DND-41 (cell line): ENCODE measurements around the gene LCK.

Experiments used
- ATAC-seq: fragments of 200-7000 bp; cut with Tn5 transposase; 3 replicates; pipeline ENCODE4 v1.9.1; 2021; ENCODE audit warnings: low read depth; ENCODE audit not compliant: insufficient read depth
- DNase-seq: peaks from one replicate; pipeline ENCODE4 v3.0.0-alpha.2; 2020
- H2AFZ ChIP-seq: 2 replicates; pipeline ENCODE4 v1.6.0; 2012; ENCODE audit warnings: low read depth, low read length
- H3K27ac ChIP-seq: 2 replicates; pipeline ENCODE4 v1.5.1; 2012; ENCODE audit warnings: low read length, inconsistent platforms
- H3K27me3 ChIP-seq: fragments of 200-600 bp; sonication (generic); 2 replicates; pipeline ENCODE4 v1.6.0; 2012; ENCODE audit warnings: low read length, mild to moderate bottlenecking, inconsistent platforms; ENCODE audit not compliant: insufficient read depth, poor library complexity
- H3K36me3 ChIP-seq: 2 replicates; pipeline ENCODE4 v1.5.1; 2012; ENCODE audit warnings: low read length, inconsistent platforms; ENCODE audit not compliant: insufficient read depth
- H3K4me1 ChIP-seq: 2 replicates; pipeline ENCODE4 v1.5.1; 2012; ENCODE audit warnings: mild to moderate bottlenecking, low read length; ENCODE audit not compliant: insufficient read depth
- H3K4me2 ChIP-seq: 2 replicates; pipeline ENCODE4 v1.6.0; 2012; ENCODE audit warnings: mild to moderate bottlenecking, moderate library complexity, low read length, inconsistent platforms; ENCODE audit not compliant: insufficient read depth
- H3K4me3 ChIP-seq, 2 experiments: fragments of 200-600 bp in 1 of 2; shearing (Covaris generic) in 1 of 2; 2 replicates each; pipeline ENCODE4 v1.5.1; 2012 to 2016; ENCODE audit warnings: inconsistent platforms in 2 of 2, low read length in 2 of 2, mild to moderate bottlenecking in 2 of 2, low read depth in 1 of 2, moderate library complexity in 1 of 2
- H3K79me2 ChIP-seq: 2 replicates; pipeline ENCODE4 v1.6.0; 2012; ENCODE audit warnings: low read length, inconsistent platforms; ENCODE audit not compliant: insufficient read depth
- H3K9ac ChIP-seq: 2 replicates; pipeline ENCODE4 v1.6.0; 2012; ENCODE audit warnings: low read depth, mild to moderate bottlenecking, inconsistent platforms, low read length, moderate library complexity
- H3K9me3 ChIP-seq: 2 replicates; pipeline ENCODE4 v1.5.1; 2012; ENCODE audit warnings: low read length, moderate library complexity, mild to moderate bottlenecking, inconsistent platforms; ENCODE audit not compliant: insufficient read depth, severe bottlenecking
- H4K20me1 ChIP-seq: 2 replicates; pipeline ENCODE4 v1.6.0; 2012; ENCODE audit warnings: low read length; ENCODE audit not compliant: insufficient read depth
- CTCF ChIP-seq: IDR thresholded peaks from 2 replicates; pipeline ENCODE4 v1.5.1; 2012; ENCODE audit warnings: borderline replicate concordance, low read length, moderate library complexity, mild to moderate bottlenecking; ENCODE audit not compliant: poor library complexity, severe bottlenecking; ENCODE audit errors: extremely low read depth
- EZH2 ChIP-seq: IDR thresholded peaks from 3 replicates; pipeline ENCODE4 v1.6.1; 2012; ENCODE audit warnings: borderline replicate concordance, low read depth, mild to moderate bottlenecking, moderate library complexity, low read length, inconsistent platforms; ENCODE audit not compliant: severe bottlenecking

The LCK gene

GRCh38 chr1:32318127-32318869 is 67.2 kb downstream of the LCK start:
- no peaks in the 10 kb centered on the region for H3K27me3 ChIP-seq
- no peak overlapping the region for H3K9ac ChIP-seq
- H3K4me3 ChIP-seq, result no peak overlapping the region
- H2AFZ ChIP-seq, result no peak overlapping the region
- H3K9me3 ChIP-seq, result no peaks in the 10 kb centered on the region
- no peak overlapping the region for H3K4me2 ChIP-seq
- ATAC-seq (no peak), DNase-seq (no peak)
- no peak overlapping the region for H3K27ac ChIP-seq
- H3K4me1 ChIP-seq, result peaks cover 26% of the 10 kb centered on the region
- TF ChIP-seq CTCF, result no peak
- no peak for TF ChIP-seq EZH2
- peaks cover 76% of the 10 kb centered on the region for H3K79me2 ChIP-seq
- peaks cover 10% of the 10 kb centered on the region; the same call in 1 of the 2 replicates for H4K20me1 ChIP-seq
- peaks cover 71% of the 10 kb centered on the region for H3K36me3 ChIP-seq

GRCh38 chr1:32321712-32322291 is 70.7 kb downstream of the LCK start:
- Histone ChIP-seq H3K9ac (peak overlapping the region; percentile 29; the same call in 1 of the 2 replicates), H3K4me3 (0 out of 4 replicates have a peak overlapping the region, but pooled peaks of 1 of the 2 experiments have one; percentile 12), H3K9me3 (no peaks in the 10 kb centered on the region), H4K20me1 (0 out of 2 replicates have a peak, but pooled peaks cover 2% of the 10 kb centered on the region), H3K27ac (peak overlapping the region; percentile 74), H3K79me2 (peaks cover 60% of the 10 kb centered on the region), H3K4me1 (peaks cover 26% of the 10 kb centered on the region), H3K36me3 (peaks cover 91% of the 10 kb centered on the region), H3K4me2 (peak overlapping the region; percentile 42), H3K27me3 (no peaks in the 10 kb centered on the region), H2AFZ (no peak overlapping the region)
- no peak for TF ChIP-seq CTCF
- no peak for TF ChIP-seq EZH2
- DNase-seq (peak; percentile 48), ATAC-seq (peak; percentile 83)

- H3K27me3 ChIP-seq, result no peaks in the 10 kb centered on the region
- H2AFZ ChIP-seq, result no peak overlapping the region
- DNase-seq (no peak), ATAC-seq (no peak)
- no peak overlapping the region for H3K4me2 ChIP-seq
- TF ChIP-seq EZH2 (no peak), CTCF (no peak)
- H3K9ac ChIP-seq, result no peak overlapping the region
- peaks cover 97% of the 10 kb centered on the region for H3K36me3 ChIP-seq
- no peak overlapping the region for H3K4me3 ChIP-seq
- H3K4me1 ChIP-seq, result peaks cover 6% of the 10 kb centered on the region
- H3K79me2 ChIP-seq, result peaks cover 29% of the 10 kb centered on the region
- no peak overlapping the region for H3K27ac ChIP-seq
- H4K20me1 ChIP-seq, result peaks cover 24% of the 10 kb centered on the region; the same call in 1 of the 2 replicates
- H3K9me3 ChIP-seq, result no peaks in the 10 kb centered on the region
These were observed 76.1 kb downstream of the LCK start for GRCh38 chr1:32327204-32327603.
